ENCODE measurements around the gene SLBP. TPM values are rescaled to one million over a fixed set of nuclear protein-coding genes. Genes with fewer than 3 reads are reported as not detected.

Gene SLBP
- total RNA-seq, 1 donor from 2014 or later = 45.8 TPM

DNA sequence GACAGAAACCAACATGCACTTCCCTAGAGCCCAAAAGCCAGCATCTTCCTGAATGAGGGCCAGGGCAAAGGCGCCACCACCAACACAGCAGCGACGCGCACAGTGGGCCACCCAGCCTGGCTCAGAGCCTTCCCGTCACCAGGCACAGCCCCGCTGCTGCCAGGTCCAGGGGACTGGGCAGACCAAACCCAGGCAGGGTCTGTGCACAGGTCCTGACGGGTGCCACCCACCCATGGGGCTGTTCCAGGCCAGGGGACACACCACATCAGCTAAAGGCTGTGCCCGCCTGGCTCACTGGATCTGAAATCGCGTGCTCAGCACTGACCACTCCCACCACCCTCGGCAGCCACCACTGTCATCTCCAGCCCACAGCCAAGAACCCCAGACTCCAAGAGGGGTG is 41.8 kb downstream of the SLBP start:
- H3K4me3 Mint-ChIP-seq = no peak overlapping the region
- no peak for DNase-seq (ENCODE audit: low spot score in 2 of 2, unreplicated experiment in 2 of 2)
- no peaks in the 10 kb centered on the region for H3K36me3 Mint-ChIP-seq
- no peak overlapping the region for H3K27ac Mint-ChIP-seq
- H3K27me3 Mint-ChIP-seq (ENCODE audit: low read depth) = peaks cover 5% of the 10 kb centered on the region
- no peaks in the 10 kb centered on the region for H3K4me1 Mint-ChIP-seq
- H3K9me3 Mint-ChIP-seq = no peaks in the 10 kb centered on the region
- TF ChIP-seq CTCF (IDR thresholded peaks at IDR 0.05; ENCODE audit: unreplicated experiment) = no peak

DNA sequence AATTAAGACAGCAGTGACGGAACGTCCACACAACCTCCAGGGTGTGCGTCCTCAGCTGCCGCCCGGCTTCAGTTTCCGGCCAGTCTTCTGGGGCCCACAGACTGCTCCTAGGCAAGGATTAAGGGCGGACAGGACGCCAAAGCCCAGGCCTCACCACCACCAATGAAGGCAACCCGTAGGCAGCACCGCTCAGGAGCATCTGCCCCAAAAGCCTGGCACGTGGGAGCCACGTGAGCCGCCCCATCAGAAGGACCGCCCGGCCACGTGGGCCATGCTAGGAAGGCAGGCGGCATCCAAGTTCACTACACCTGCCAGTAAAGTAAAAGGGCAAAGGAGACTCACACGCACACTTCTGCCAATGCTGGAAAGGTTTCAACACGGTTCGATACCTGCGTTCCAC is 42.3 kb downstream of the SLBP start:
- Mint-ChIP-seq H3K4me3 (no peak overlapping the region), H3K27ac (no peak overlapping the region), H3K27me3 (ENCODE audit: low read depth) (peaks cover 3% of the 10 kb centered on the region), H3K36me3 (no peaks in the 10 kb centered on the region), H3K4me1 (no peaks in the 10 kb centered on the region), H3K9me3 (no peaks in the 10 kb centered on the region)
- no peak for DNase-seq (ENCODE audit: low spot score in 2 of 2, unreplicated experiment in 2 of 2)
- no peak for TF ChIP-seq CTCF (IDR thresholded peaks at IDR 0.05; ENCODE audit: unreplicated experiment)

GRCh38 chr4:1669270-1669669 is 42.8 kb downstream of the SLBP start:
- no peaks in the 10 kb centered on the region for H3K36me3 Mint-ChIP-seq
- no peak overlapping the region for H3K4me3 Mint-ChIP-seq
- no peak for TF ChIP-seq CTCF (IDR thresholded peaks at IDR 0.05; ENCODE audit: unreplicated experiment)
- H3K9me3 Mint-ChIP-seq = no peaks in the 10 kb centered on the region
- DNase-seq (ENCODE audit: low spot score in 2 of 2, unreplicated experiment in 2 of 2) = no peak
- H3K27ac Mint-ChIP-seq = no peak overlapping the region
- no peaks in the 10 kb centered on the region for H3K27me3 Mint-ChIP-seq (ENCODE audit: low read depth)
- no peaks in the 10 kb centered on the region for H3K4me1 Mint-ChIP-seq

GRCh38 chr4:1668488-1668840 is 43.7 kb downstream of the SLBP start:
- H3K27ac Mint-ChIP-seq = no peak overlapping the region
- no peak for DNase-seq (ENCODE audit: low spot score in 2 of 2, unreplicated experiment in 2 of 2)
- H3K4me3 Mint-ChIP-seq = no peak overlapping the region
- peaks cover 3% of the 10 kb centered on the region for H3K4me1 Mint-ChIP-seq
- H3K27me3 Mint-ChIP-seq (ENCODE audit: low read depth) = no peaks in the 10 kb centered on the region
- no peaks in the 10 kb centered on the region for H3K36me3 Mint-ChIP-seq
- TF ChIP-seq CTCF (IDR thresholded peaks at IDR 0.05; ENCODE audit: unreplicated experiment) = no peak
- H3K9me3 Mint-ChIP-seq = no peaks in the 10 kb centered on the region

DNA sequence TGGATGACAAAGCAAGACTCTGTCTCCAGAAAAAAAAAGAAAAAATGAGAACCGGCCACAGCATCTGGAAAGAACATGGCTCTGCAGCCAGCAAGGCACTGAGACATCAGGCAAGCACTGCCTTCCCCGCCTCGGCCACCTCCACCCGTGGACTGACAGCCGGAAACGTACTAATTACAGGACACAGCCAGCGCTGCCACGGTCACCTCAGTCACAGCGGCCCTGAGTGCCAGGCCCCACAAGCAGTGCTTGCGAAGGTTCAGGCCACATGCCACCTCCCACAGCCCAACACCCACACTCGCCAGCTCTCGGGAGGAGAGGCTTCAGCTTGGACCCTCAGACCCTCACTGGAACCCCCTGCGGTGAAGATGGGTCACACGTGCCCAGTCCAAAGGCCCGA is 44.8 kb downstream of the SLBP start:
- no peak overlapping the region for H3K27ac Mint-ChIP-seq

More for the DNA sequence above, 44.8 kb downstream of the SLBP start:
- Mint-ChIP-seq H3K27me3 (ENCODE audit: low read depth) (no peaks in the 10 kb centered on the region), H3K4me1 (peaks cover 3% of the 10 kb centered on the region), H3K4me3 (no peak overlapping the region), H3K9me3 (no peaks in the 10 kb centered on the region), H3K36me3 (peaks cover 3% of the 10 kb centered on the region)
- no peak for DNase-seq (ENCODE audit: low spot score in 2 of 2, unreplicated experiment in 2 of 2)
- no peak for TF ChIP-seq CTCF (IDR thresholded peaks at IDR 0.05; ENCODE audit: unreplicated experiment)
